Stimulated activated CD4-positive, alpha-beta T cell treated with anti-CD3 and anti-CD28 coated beads, Interleukin-2, amount 100 ng/mL, for 48 hours (primary cell): ENCODE results near the gene NOD1.
"Not testable (repeated sequence)": the region's sequence is repeated elsewhere in the genome, so short reads cannot be mapped to it uniquely, and the experiment has no call there.

Source experiments
- DNase-seq, 2 donors: peaks; one replicate each; pipeline ENCODE4 v3.0.0-alpha.2; 2020

Gene NOD1

DNA sequence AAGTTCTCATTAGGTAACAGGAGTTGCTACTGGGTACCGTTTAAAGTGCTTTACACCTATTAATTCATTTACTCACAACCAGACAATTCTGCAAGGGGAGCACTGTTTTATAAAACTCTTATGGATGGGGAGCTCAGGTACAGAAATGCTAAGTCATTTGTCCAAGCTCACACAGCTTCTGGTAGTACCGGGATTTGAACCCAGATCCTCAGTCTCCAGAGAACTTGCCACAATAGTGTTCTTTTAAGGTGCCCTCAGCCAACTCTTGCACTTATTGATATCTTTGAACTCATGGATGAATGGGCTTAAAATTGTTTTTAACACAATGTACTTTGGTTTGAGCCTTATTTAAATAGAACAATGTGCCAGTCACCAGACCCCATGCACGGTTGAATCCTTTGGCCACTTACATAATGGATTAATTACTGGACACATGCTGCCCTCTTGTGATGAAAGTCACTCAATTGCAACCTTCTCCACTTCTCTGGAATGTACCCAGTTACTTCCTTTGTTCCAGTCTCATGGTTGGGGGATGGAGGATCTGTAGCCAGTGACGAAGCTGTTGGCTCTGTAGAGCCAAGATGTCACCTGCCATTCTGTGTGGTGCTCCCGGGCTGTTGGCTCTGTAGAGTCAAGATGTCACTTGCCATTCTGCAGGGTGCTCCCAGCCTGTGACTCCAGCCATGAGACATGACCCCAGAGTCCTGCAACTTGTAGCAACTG lies 65.6 kb downstream of the NOD1 start:
- DNase-seq, result no peak

DNA sequence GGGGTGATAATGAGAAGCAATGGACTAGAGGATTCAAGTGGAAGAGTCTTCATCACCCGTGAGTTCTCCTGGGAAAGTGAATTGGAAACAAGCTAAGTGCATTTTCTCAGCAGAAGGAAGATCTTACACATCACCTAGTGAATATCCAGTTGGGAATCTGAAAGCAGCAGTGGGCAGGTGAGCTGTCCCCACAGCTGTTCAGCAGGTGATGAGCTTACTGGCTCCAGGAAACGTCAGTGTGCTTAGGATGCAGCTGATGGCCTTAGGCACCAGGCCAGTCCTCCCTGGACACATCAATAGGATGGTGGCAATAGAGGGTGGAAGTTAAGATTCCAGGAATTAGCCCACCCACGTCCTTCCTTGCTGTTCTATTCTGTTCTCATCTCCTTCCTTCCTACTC lies 66.7 kb downstream of the NOD1 start:
- DNase-seq, result no peak

DNA sequence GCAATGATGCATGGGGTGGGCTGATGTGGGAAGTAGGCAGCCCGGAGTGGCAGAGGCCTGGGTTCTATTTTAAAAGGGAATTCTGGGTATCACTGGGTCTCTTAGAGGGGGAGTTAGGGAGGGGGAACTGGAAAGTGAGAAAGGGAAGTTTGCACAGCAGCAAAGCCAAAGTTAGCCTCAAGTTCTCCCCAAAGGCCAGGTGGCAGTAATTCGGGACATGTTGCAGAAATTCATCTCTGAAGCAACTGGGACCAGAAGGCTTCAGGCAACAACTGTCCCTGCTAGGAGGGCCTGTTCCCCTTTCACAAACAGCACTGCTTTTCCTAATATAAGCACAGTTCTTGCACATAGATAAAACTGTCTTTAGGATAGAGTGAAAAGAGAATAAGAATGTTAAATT lies 67.4 kb downstream of the NOD1 start:
- DNase-seq, result no peak

DNA sequence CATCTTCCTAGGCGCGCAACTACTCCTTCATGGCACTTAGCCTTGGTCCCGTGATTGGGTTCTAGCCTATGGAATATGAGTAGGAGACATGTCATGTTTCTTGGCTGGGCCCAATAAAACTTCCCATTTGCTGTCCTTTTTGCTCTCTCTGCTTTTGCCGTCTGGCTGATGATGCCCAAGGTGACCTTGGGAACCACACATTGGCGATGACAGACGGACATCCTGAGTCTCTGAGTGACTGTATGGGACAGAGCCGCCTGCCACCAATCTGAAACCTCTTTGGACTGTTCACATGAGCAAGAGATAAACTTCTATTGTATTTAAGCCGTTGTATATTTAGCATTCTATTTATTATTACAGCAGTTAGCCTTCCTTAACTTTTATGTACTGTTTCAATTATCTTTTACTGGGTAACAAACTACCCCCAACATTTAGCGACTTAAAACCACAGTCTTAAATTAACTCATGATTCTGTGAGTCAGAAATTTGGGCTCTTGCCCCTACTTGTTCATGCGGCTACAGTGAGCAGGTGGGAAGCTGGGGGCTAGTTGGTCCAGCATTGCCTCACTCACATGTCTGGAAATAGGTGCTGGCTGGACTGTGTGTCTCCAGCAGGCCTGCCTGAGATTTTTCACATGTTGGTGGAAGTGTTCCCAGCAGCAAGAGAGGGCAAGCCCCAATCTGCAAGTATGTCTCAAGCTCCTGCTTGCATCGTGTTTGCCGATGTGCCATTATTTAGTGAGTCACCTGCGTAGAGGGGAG lies 71.7 kb downstream of the NOD1 start:
- DNase-seq, result no peak

DNA sequence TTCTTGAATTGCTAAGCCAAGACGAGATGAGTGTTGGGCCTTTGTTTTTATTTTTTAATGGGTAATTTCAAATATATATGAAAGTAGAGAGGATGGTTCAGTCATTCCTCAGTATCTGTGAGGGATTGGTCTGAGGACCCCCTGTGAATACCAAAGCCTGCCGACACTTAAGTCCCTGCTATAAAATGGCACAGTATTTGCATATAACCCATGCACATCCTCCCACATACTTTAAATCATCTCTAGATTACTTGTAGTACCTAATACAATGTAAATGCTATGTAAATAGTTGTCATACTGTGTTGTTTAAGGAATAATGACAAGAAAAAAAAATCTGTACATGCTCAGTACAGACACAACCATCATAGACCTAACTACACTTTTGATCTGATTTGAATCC lies 73.4 kb downstream of the NOD1 start:
- DNase-seq, result no peak

DNA sequence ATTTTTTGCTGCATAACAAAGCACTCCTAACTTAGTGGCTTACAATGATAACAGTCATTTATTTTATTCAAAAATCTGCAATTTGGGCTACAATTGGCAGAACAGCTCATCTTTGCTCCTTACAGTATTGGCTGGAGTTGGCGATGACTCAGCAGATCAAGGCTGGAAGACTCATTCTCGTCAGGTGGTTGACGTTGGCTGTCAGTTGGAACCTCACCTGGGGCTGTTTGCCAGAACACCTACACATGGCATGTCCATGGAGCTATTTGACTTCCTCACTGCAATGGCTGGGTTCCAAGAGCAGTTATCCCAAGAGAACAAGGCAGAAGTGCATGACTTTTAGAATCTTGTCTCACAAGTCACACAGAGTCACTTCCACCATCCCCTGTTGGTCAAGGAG lies 75.1 kb downstream of the NOD1 start:
- DNase-seq, result no peak

DNA sequence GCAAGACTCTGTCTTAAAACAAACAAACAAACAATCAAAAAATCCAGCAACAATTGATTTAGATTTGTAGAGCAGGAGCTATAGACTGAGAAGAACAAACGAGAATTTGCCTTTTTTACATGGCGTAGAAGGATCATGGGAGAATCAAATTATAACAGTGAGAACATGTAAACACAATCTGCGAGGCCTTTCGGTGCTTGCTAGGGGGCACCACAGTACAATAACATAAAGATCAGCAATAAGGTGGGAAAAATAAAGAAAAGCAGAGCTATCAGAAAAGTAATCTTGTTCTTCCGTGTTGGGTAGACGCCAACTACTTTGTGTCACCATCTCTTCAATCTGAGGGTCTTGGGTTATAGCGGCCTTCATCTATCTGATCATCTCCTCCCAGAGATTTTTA lies 82.2 kb downstream of the NOD1 start:
- DNase-seq, result no peak

DNA sequence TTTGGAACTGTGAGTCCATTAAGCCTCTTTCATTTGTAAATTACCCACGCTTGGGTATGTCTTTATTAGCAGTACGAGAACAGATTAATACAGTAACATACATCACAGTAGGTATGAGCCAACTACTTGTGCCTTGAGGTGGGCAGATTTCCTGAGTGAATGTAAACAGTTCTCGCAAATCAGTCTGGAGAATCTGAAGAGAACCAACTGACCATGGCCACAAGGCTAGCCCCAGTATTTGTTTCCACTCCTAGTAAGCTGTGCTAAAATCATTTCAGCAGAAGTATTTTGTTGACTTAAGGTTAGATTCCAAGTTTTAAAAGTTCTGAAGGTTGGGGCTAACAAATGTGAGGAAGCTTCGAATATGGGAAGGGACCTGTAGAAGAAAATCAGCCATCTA lies 82.9 kb downstream of the NOD1 start:
- DNase-seq, result no peak

DNA sequence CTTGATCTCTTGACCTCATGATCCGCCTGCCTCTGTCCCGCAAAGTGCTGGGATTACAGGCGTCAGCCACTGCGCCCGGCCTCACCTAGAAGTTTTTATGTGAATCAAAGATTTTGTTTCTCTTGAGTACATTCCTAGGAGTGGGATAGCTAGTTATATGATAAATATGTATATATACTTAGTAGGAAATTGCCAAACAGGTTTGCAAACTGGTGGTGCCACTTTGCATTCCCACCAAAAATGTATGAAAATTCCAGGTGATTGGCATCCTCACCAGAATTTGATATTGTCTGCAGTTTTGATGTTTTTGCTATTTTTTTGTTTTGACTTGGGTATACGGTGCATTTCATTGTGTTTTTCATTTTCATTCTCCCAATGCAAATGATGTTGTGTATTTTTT lies 86.8 kb downstream of the NOD1 start:
- no peak for DNase-seq

DNA sequence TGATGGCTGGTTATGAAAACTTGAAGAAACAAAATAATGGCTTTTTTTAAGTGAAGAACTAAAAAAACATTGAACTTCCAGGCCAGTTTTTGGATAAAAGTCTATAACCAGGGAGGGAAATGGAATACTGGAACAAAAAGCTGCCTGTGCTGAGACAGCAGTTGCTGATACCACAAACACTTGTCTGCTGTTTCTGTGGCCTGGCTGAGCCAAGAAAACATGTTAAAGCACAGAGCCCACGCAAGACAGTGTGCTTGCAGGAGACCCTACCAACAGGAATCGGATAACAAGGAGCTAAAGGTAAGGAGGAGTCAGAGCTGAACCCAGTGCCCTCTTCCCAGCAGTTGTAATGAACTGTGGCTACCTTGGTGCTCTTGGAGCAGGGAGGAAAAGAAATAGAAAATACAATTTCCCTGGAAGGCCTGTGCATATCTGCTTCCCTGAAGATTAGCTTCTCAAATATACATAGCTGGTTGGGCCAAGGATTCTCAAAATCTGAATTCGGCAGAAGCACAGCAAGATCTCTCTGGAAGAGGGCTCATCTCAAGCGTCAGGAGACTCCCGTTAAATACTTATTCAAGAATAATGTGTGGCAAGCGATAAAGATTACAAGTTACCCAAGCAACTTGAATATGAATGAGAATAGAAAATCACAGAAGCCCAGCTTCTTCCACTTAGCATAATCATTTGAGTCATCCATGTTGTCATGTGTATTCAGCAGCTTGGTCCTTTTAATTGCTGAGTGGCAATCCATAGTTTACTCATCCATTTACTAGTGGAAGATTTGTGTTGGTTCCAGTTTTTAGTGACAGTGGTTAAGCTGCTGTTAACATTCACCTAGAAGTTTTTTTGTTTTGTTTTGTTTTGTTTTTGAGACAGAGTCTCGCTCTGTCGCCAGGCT lies 87.6 kb downstream of the NOD1 start:
- DNase-seq, result no peak

DNA sequence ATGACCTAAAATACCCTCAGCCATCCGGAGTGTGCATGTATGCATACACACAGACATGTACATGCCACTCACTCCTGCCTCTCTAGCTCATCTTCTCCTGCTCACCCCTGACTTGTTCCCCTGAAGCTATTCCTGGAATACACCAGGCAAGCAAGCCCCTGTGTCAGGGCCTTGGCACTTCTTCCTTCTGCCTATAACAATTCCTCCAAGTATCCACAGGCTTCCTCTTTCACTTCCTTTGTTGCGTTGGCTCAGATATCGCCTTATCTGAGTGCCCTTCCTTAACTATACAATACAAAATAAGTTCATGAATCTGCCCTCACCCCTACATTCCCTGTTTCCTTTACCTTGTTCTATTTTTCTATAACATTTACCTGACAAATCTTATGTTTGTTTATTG lies 88.8 kb downstream of the NOD1 start:
- no peak for DNase-seq

DNA sequence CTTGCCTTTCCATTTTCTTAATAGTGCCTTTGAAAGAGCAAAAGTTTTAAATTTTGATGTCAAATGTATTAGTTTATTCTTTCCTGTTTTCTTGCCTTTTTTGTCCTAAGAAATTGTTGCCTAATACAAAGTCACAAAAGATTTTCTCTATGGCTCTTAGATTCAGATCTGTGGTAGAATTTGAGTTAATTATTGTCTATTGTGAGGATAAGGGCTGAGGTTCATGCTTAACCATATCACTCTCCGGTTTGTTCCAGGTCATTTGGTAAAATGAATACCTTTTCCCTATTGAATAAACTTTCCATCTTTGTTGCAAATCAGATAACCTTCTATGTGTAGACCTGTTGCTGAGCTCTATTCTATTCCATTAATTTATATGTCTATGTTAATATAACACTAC lies 96.0 kb downstream of the NOD1 start:
- no peak for DNase-seq

DNA sequence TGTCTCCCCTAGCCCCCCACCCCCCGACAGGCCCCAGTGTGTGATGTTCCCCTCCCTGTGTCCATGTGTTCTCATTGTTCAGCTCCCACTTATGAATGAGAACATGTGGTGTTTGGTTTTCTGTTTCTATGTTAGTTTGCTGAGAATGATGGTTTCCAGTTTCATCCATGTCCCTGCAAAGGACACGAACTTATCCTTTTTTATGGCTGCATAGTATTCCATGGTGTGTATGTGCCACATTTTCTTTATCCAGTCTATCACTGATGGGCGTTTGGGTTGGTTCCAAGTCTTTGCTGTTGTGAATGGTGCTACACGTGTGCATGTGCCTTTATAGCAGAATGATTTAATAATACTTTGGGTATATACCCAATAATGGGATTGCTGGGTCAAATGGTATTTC lies 97.8 kb downstream of the NOD1 start:
- not testable (repeated sequence) for DNase-seq

DNA sequence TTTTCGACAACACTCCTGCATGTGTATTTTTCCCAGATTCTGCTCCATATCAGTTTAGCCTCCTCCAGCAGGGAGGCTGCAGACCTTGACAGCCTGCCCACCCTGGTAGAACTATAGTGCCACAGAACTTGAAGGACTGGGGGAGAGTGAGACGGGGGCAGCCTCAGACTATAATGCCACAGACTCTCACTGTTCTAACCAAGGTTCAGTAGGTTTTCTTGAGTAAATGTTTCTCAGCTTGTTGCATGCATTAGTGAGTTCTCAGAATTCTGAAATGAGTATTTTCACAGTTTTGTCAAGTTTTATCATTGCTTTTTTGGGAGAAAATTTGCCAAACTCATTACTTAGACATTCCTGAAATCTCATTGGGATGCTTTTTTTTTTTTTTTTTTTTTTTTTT lies 98.3 kb downstream of the NOD1 start:
- DNase-seq, result no peak

DNA sequence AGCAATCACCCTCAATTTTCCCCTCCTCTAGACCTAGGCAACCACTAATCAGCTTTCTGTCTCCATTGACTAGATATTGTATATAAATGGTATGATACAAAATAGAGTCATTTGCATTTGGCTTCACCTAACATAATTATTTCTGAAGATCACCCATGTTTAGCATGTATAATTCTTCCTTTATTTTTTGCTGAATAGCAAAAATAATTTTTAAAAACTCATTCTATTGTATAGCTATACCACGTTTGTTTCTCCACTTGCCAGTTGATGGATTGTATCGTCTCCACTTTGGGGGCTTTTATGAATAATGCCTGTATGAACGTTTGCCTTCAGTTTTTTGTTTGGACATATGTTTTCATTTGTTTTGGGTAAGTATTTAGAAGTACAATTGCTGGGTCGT lies 98.8 kb downstream of the NOD1 start:
- no peak for DNase-seq

DNA sequence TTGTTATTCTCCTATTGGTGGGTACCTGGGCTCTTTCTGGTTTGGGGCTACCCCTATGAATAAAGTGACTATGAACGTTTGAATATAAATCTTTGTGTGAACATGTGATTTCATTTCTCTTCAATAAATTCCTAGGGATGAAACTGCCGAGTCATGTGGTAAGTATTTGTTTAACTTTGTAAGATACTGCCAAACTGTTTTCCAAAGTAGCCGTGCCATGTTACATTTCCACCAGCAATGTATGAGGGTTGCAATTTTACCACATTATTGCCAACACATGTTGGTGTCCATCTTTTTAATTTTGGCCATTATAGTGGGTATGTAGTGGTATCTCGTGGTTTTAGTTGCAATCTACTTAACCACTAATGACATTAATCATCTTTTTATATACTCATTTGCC lies 99.5 kb downstream of the NOD1 start:
- no peak for DNase-seq

DNA sequence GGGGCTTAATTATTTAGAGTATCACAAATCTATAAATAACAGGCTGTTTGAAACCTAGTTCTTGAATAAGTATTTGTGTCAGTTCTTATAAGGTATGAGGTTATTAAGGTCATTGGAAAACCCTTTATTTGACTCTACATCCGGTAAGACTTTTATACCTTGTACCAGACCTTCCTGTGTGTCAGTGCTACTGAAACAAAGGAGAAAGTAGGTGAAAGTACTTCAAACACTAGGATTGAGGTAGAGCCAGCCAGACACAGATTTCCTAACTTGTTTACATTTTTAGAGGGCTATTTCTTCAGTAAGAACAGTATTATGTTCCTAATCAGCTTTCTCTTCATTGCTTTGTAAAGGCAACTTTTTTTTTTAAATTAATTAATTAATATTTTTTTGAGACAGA lies 100.3 kb downstream of the NOD1 start:
- no peak for DNase-seq
